Naive B cell (primary cell): ENCODE measurements around the gene NFIX. TPM values are rescaled to one million over a fixed set of nuclear protein-coding genes. Genes with fewer than 3 reads are reported as not detected.

Experiments
- ATAC-seq, 2 donors: fragments of 150-1000 bp; cut with Tn5 transposase; 2 replicates each; pipeline ENCODE4 v1.10.0; 2021; ENCODE audit warnings: low read depth in 2 of 2, mild to moderate bottlenecking in 2 of 2, moderate library complexity in 2 of 2
- DNase-seq: peaks from one replicate; pipeline ENCODE4 v3.0.0; 2022
- H3K27ac Mint-ChIP-seq, 6 donors: one replicate each; pipeline ENCODE4 v1.8.0; 2020 to 2022; ENCODE audit warnings: mild to moderate bottlenecking in 6 of 6, mixed read lengths in 6 of 6, moderate library complexity in 5 of 6, inconsistent platforms in 2 of 6
- H3K27me3 Mint-ChIP-seq, 3 donors: one replicate each; pipeline ENCODE4 v1.8.0; 2021 to 2022; ENCODE audit warnings: mixed read lengths in 3 of 3, mild to moderate bottlenecking in 1 of 3
- H3K36me3 Mint-ChIP-seq, 2 donors: one replicate each; pipeline ENCODE4 v1.8.0; 2020 to 2022; ENCODE audit warnings: mixed read lengths in 2 of 2, inconsistent platforms in 1 of 2, mild to moderate bottlenecking in 1 of 2
- H3K4me1 Mint-ChIP-seq, 3 donors: one replicate each; pipeline ENCODE4 v1.8.0; 2020 to 2022; ENCODE audit warnings: mixed read lengths in 3 of 3, inconsistent platforms in 1 of 3, mild to moderate bottlenecking in 1 of 3, moderate library complexity in 1 of 3
- H3K4me3 Mint-ChIP-seq, 8 donors: one replicate each; pipeline ENCODE4 v1.8.0; 2020 to 2022; ENCODE audit warnings: mild to moderate bottlenecking in 8 of 8, mixed read lengths in 8 of 8, moderate library complexity in 8 of 8, inconsistent platforms in 2 of 8
- H3K9me3 Mint-ChIP-seq, 7 donors: one replicate each; pipeline ENCODE4 v1.8.0; 2020 to 2022; ENCODE audit warnings: mixed read lengths in 7 of 7, mild to moderate bottlenecking in 5 of 7, inconsistent platforms in 2 of 7, moderate library complexity in 1 of 7
- polyA plus RNA-seq, 6 donors: library from polyadenylated mRNA; unstranded; fragments of 300-500 nt; fragmentation: Illumina TruSeq; gene quantifications; one replicate each; pipeline ENCODE4 v1.2.3, GENCODE V29; 2021; ENCODE audit warnings: low read depth in 6 of 6

Gene NFIX
- polyA plus RNA-seq, 6 donors from 2014 or later, result 0.21 to 2.1 (median 1.1) TPM; not detected in 2

DNA sequence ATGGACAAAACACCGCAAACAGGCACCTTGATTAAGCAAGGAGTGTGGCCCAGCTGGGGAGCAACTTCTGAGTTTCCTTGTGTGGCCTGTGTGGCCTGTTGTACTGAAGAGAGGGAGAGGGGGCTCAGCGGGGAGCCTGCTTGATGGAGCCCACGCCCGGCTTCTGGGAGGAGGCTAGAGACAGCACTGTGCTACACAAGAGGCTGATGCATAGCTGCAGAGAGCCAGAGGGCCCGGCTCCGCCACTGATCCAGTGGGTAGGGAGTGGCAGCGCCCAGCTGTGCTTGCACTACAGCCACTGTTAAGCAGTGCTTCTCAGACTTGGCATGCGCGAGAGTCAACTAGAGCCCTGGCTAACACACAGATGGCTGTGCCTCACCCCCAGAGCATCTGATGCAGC is 88.4 kb downstream of the NFIX start:
- Mint-ChIP-seq H3K36me3 (no peaks in the 10 kb centered on the region), H3K27ac (no peak overlapping the region)
- ATAC-seq, result no peak

GRCh38 chr19:13085666-13086065 is 90.4 kb downstream of the NFIX start:
- peaks cover 0 to 15% (median 9%) of the 10 kb centered on the region in 3 donors for H3K27me3 Mint-ChIP-seq
- H3K4me1 Mint-ChIP-seq, result peaks cover 0 to 4% (median 3%) of the 10 kb centered on the region in 3 donors
- H3K4me3 Mint-ChIP-seq, result no peak overlapping the region
- no peaks in the 10 kb centered on the region for H3K36me3 Mint-ChIP-seq
- H3K9me3 Mint-ChIP-seq, result no peaks in the 10 kb centered on the region
- peak overlapping the region in 4 of 6 donors; percentile 6 to 84 (median 46) for H3K27ac Mint-ChIP-seq
- ATAC-seq (no peak), DNase-seq (no peak)

More for the DNA sequence above, 88.4 kb downstream of the NFIX start:
- peaks cover 0 to 4% (median 3%) of the 10 kb centered on the region in 3 donors for H3K4me1 Mint-ChIP-seq
- H3K4me3 Mint-ChIP-seq, result no peak overlapping the region
- DNase-seq, result no peak
- H3K27me3 Mint-ChIP-seq, result peaks cover 0 to 15% (median 9%) of the 10 kb centered on the region in 3 donors
- H3K9me3 Mint-ChIP-seq, result no peaks in the 10 kb centered on the region

DNA sequence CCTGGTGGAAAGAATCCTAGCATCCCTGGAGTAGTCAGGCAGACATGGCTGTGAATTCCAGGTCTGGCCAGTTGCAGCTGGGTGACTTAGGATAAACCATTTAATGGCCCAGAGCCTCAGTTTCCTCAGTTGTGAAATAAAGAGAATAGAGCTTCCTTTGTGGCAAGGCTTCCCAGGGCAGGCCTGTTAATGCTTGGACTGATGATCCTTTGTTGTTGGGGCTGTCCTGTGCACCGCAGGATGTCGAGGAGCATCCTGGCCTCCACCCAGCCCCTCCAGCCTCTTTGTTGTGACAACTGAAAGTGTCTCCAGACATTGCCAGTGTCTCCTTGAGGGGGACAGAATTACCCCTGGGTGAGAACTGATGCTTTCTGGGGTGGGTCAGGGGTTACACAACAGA is 91.1 kb downstream of the NFIX start:
- no peak overlapping the region for H3K27ac Mint-ChIP-seq
- DNase-seq (no peak), ATAC-seq (no peak)
- peaks cover 0 to 4% (median 3%) of the 10 kb centered on the region in 3 donors for H3K4me1 Mint-ChIP-seq
- peaks cover 0 to 15% (median 9%) of the 10 kb centered on the region in 3 donors for H3K27me3 Mint-ChIP-seq
- no peaks in the 10 kb centered on the region for H3K36me3 Mint-ChIP-seq
- no peak overlapping the region for H3K4me3 Mint-ChIP-seq
- H3K9me3 Mint-ChIP-seq, result no peaks in the 10 kb centered on the region

DNA sequence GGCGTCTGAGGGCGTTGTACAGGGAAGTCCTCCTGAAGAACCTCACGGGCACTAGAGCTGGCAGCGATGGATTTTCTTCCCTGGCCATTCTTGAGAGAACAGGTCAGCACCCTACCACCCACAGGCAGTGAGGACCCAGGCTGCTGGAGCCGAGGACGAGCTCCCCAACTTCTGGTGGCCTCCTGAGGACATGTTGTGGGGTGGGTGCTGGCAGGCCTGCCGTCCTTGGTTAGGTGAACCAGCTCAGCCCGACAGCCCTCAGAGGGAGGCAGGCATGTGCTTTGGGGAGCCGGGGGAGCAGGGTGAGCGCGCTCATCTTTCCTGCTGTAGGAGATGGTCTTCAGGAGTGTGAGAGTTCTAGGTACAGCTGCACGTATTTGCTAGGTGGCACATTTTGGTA is 92.0 kb downstream of the NFIX start:
- ATAC-seq, result no peak
- H3K27me3 Mint-ChIP-seq, result peaks cover 0 to 15% (median 9%) of the 10 kb centered on the region in 3 donors
- no peak for DNase-seq
- H3K36me3 Mint-ChIP-seq, result no peaks in the 10 kb centered on the region
- peaks cover 0 to 4% (median 3%) of the 10 kb centered on the region in 3 donors for H3K4me1 Mint-ChIP-seq
- H3K27ac Mint-ChIP-seq, result no peak overlapping the region
- H3K4me3 Mint-ChIP-seq, result no peak overlapping the region
- H3K9me3 Mint-ChIP-seq, result no peaks in the 10 kb centered on the region

GRCh38 chr19:13087795-13088537 is 92.7 kb downstream of the NFIX start:
- Mint-ChIP-seq H3K4me3 (no peak overlapping the region), H3K36me3 (no peaks in the 10 kb centered on the region), H3K27ac (peak overlapping the region in 3 of 6 donors; percentile 49 to 96 (median 62)), H3K4me1 (peaks cover 0 to 4% (median 3%) of the 10 kb centered on the region in 3 donors), H3K9me3 (no peaks in the 10 kb centered on the region), H3K27me3 (peaks cover 0 to 15% (median 9%) of the 10 kb centered on the region in 3 donors)
- DNase-seq (no peak), ATAC-seq (no peak)

GRCh38 chr19:13089139-13089856 is 94.0 kb downstream of the NFIX start:
- H3K27ac Mint-ChIP-seq, result peak overlapping the region in 1 of 6 donors; percentile 56
- peaks cover 0 to 12% (median 8%) of the 10 kb centered on the region in 3 donors for H3K27me3 Mint-ChIP-seq
- peak; percentile 53 to 57 for ATAC-seq
- H3K9me3 Mint-ChIP-seq, result no peaks in the 10 kb centered on the region
- H3K4me3 Mint-ChIP-seq, result no peak overlapping the region
- H3K36me3 Mint-ChIP-seq, result no peaks in the 10 kb centered on the region
- peak; percentile 31 for DNase-seq
- H3K4me1 Mint-ChIP-seq, result peaks cover 9 to 10% (median 9%) of the 10 kb centered on the region in 3 donors

DNA sequence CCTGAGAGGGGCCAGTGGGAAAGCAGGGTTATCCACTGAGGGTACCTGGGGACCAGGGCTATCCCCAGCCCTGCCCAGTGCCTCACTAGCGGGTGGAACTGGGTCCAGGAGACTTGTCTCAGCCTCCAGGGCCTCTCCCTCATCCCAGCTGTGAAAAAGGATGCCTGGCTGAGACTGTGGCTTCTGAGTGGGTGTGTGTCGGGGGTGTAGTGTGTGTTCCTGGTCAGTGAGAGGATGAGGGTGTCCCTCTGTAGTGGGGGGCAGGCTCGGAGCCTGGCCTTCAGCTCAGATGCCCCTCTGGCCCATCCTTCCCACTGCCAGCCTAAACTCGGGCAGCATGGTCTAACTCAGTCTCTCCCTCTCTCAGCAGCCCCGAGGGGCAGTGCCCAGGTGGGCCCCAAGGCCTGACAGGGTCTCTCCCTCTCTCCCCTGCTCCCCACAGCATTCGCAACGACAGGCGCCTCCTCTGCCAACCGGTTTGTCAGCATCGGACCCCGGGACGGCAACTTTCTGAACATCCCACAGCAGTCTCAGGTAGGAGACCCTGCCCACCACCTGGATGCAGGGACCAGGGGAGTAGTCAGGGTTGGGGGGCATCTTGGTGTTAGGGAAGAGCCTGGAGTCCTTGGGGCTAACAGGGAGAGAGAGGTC is 94.7 kb downstream of the NFIX start:
- Mint-ChIP-seq H3K9me3 (no peaks in the 10 kb centered on the region), H3K4me3 (no peak overlapping the region), H3K27ac (no peak overlapping the region), H3K36me3 (no peaks in the 10 kb centered on the region), H3K4me1 (peaks cover 16 to 17% (median 16%) of the 10 kb centered on the region in 3 donors), H3K27me3 (peaks cover 0 to 8% (median 5%) of the 10 kb centered on the region in 3 donors)
- no peak for DNase-seq
- ATAC-seq, result no peak

GRCh38 chr19:13090511-13091231 is 95.4 kb downstream of the NFIX start:
- no peak for DNase-seq
- ATAC-seq, result no peak
- Mint-ChIP-seq H3K27me3 (peaks cover 0 to 5% (median 2%) of the 10 kb centered on the region in 3 donors), H3K27ac (no peak overlapping the region), H3K4me3 (no peak overlapping the region), H3K36me3 (no peaks in the 10 kb centered on the region), H3K4me1 (peaks cover 14 to 17% (median 17%) of the 10 kb centered on the region in 3 donors), H3K9me3 (no peaks in the 10 kb centered on the region)

DNA sequence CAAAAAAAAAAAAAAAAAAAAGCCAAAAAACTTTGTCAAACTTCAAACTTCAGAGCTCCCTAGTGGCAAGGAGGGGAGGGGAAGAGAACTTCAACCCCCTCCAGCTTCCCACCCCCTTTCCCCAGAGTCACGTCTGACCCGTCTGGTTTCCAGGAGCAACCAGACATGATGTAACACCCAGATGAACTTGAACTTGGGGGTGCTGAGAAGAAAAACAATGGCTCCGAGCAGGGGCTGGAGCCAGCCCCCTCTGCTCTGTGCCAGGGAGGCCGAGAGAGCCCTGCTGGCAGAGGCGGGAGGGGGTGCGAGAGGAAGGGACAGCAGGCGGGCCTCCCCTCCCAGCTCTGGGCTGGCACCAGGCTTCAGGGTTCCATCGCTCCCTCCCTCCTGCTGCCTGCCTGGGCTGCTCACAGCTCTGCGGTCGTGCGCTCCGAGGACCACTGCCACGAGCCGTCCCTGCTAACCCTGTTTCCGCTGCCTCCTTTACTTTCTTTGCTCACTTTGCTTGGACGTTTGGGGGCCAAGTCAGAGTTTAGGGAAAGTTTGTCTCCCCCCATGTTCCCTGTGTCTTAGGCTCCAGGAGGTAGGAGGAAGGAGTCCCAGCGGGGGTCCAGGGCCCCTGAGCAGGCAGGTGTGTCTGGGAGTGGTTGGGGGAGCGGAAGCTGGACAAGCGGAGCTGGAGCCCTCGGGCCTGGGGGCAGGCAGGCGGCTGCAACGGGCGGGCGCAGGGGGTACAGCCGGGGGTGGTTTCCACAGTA is 96.3 kb downstream of the NFIX start:
- Mint-ChIP-seq H3K27ac (peak overlapping the region in 2 of 6 donors; percentile 33 to 80), H3K4me1 (peaks cover 14 to 24% (median 18%) of the 10 kb centered on the region in 3 donors), H3K36me3 (no peaks in the 10 kb centered on the region), H3K9me3 (no peaks in the 10 kb centered on the region), H3K27me3 (no peaks in the 10 kb centered on the region), H3K4me3 (no peak overlapping the region)
- no peak for ATAC-seq
- DNase-seq, result no peak

GRCh38 chr19:13092158-13092543 is 96.9 kb downstream of the NFIX start:
- Mint-ChIP-seq H3K4me1 (peaks cover 15 to 24% (median 18%) of the 10 kb centered on the region in 3 donors), H3K36me3 (peaks cover 0 to 4% of the 10 kb centered on the region in 2 donors), H3K4me3 (no peak overlapping the region), H3K27me3 (no peaks in the 10 kb centered on the region), H3K9me3 (no peaks in the 10 kb centered on the region), H3K27ac (peak overlapping the region in 1 of 6 donors; percentile 33)
- DNase-seq, result no peak
- no peak for ATAC-seq

GRCh38 chr19:13092606-13093235 is 97.4 kb downstream of the NFIX start:
- no peak overlapping the region for H3K4me3 Mint-ChIP-seq
- ATAC-seq (no peak), DNase-seq (no peak)
- H3K4me1 Mint-ChIP-seq, result peaks cover 15 to 25% (median 18%) of the 10 kb centered on the region in 3 donors
- H3K9me3 Mint-ChIP-seq, result no peaks in the 10 kb centered on the region
- H3K27me3 Mint-ChIP-seq, result no peaks in the 10 kb centered on the region
- no peak overlapping the region for H3K27ac Mint-ChIP-seq
- peaks cover 0 to 4% of the 10 kb centered on the region in 2 donors for H3K36me3 Mint-ChIP-seq
